ENCODE data around the gene GPR146. TPM values are rescaled to one million over a fixed set of nuclear protein-coding genes. Genes with fewer than 3 reads are reported as not detected.

Gene GPR146
- total and polyA plus RNA-seq, 2 of the 8 experiments (the other 6 are each of a cell fraction or from before 2014, with no cell fraction given), result 1.8 to 2.7 TPM

- no peak overlapping the region for H2BK120ac ChIP-seq (replicated peaks; ENCODE audit: low read depth, low read length)
- H2AFZ ChIP-seq (ENCODE audit: low read length), result no peak overlapping the region
- no peak overlapping the region for H3K4me3 ChIP-seq (ENCODE audit: extremely low read depth in 1 of 4, insufficient read depth in 2 of 4, low read depth in 3 of 4, low read length in 4 of 4)
- no peak overlapping the region for H3K14ac ChIP-seq (ENCODE audit: insufficient read length)
- no peak overlapping the region for H2BK20ac ChIP-seq (ENCODE audit: low read length)
- no peaks in the 10 kb centered on the region for H3K4me1 ChIP-seq (replicated peaks in 1 of 4; ENCODE audit: control insufficient read depth in 3 of 4, insufficient read depth in 4 of 4, low read length in 3 of 4)
- no peaks in the 10 kb centered on the region for H3K27me3 ChIP-seq (replicated peaks in 1 of 4; ENCODE audit: control insufficient read depth in 3 of 4, extremely low read depth in 1 of 4, insufficient read depth in 3 of 4, low read length in 3 of 4)
- H3K23me2 ChIP-seq (ENCODE audit: low read depth, low read length), result peaks cover 8% of the 10 kb centered on the region; the same call in 1 of the 2 replicates
- no peaks in the 10 kb centered on the region; a peak in 1 of 4 replicates for H3K9me3 ChIP-seq (ENCODE audit: insufficient read depth in 2 of 2, low read depth in 1 of 2, low read length in 1 of 2)
- H2AK5ac ChIP-seq (ENCODE audit: low read depth, low read length), result no peak overlapping the region
- H3K79me2 ChIP-seq (ENCODE audit: control insufficient read depth in 1 of 2, insufficient read depth in 2 of 2, low read length in 2 of 2), result peaks cover 0 to 3% of the 10 kb centered on the region in 2 experiments; a peak in 1 of 4 replicates
- DNase-seq (ENCODE audit: low read depth in 1 of 2, low spot score in 2 of 2) (no peak), FAIRE-seq (no peak)
- no peak overlapping the region for H3K4ac ChIP-seq (replicated peaks; ENCODE audit: insufficient read length, low read depth, low read length)
- ChIA-PET CTCF (ENCODE audit: partially characterized antibody) (interaction anchor here (0.7 to 4.7 kb wide), 4 partner anchors 13 to 42 kb away, joined by 3 to 36 read pairs (median 4); no protein-coding TSS in a partner anchor), POLR2A (ENCODE audit: partially characterized antibody) (no interaction called here)
- no peak overlapping the region for H3K18ac ChIP-seq (ENCODE audit: extremely low read depth, low read length)
- H3K4me2 ChIP-seq (ENCODE audit: insufficient read depth in 1 of 2, low read depth in 2 of 2, low read length in 2 of 2), result no peak overlapping the region
- H2BK12ac ChIP-seq (ENCODE audit: low read depth, low read length), result no peak overlapping the region
- no peak overlapping the region for H3K23ac ChIP-seq (ENCODE audit: insufficient read length)
- H3K27ac ChIP-seq (ENCODE audit: low read depth, low read length), result no peak overlapping the region
- H4K91ac ChIP-seq (replicated peaks; ENCODE audit: insufficient read length, low read length), result no peak overlapping the region
- H2BK5ac ChIP-seq (ENCODE audit: low read depth, low read length), result no peak overlapping the region
- H4K8ac ChIP-seq (ENCODE audit: extremely low read depth, insufficient read depth, low read length), result no peak overlapping the region
- peaks cover 7% of the 10 kb centered on the region for H3K79me1 ChIP-seq (ENCODE audit: low read depth, low read length)
- H4K20me1 ChIP-seq (replicated peaks in 1 of 2; ENCODE audit: control insufficient read depth in 1 of 2, insufficient read depth in 2 of 2, low read length in 2 of 2), result peaks cover 2 to 11% of the 10 kb centered on the region in 2 experiments
- H3K9ac ChIP-seq (replicated peaks in 1 of 4; ENCODE audit: extremely low read depth in 1 of 4, low read depth in 3 of 4, low read length in 3 of 4), result no peak overlapping the region
- H2BK15ac ChIP-seq (ENCODE audit: low read length), result no peak overlapping the region
- H3K56ac ChIP-seq (replicated peaks; ENCODE audit: insufficient read length, low read depth, low read length), result no peak overlapping the region
- WGBS, 2 experiments (ENCODE audit: extremely low coverage in 1 of 2, insufficient coverage in 1 of 2, insufficient read length in 1 of 2, insufficient replicate concordance in 2 of 2, low coverage in 1 of 2, low lambda C conversion rate in 2 of 2, missing lambda C conversion rate in 1 of 2), result 86% methylated on average over 13 of the region's 15 CpGs; no CpG with 5 or more reads in 1 of the 2 experiments
- H3K36me3 ChIP-seq (ENCODE audit: control insufficient read depth in 2 of 4, insufficient read depth in 4 of 4, low read length in 3 of 4), result peaks cover 0 to 8% (median 0%) of the 10 kb centered on the region in 4 experiments; a peak in 3 of 8 replicates
- H4K5ac ChIP-seq (ENCODE audit: insufficient read length, low read depth, low read length), result no peak overlapping the region
- TF ChIP-seq KDM5A (IDR thresholded peaks at IDR 0.05; ENCODE audit: low read length) (no peak), RNF2 (IDR thresholded peaks at IDR 0.05; ENCODE audit: borderline replicate concordance, low read depth, low read length, missing control alignments, poor library complexity, severe bottlenecking) (no peak), GTF2F1 (IDR thresholded peaks at IDR 0.05; ENCODE audit: borderline replicate concordance, low read depth, low read length) (no peak), HDAC6 (IDR thresholded peaks at IDR 0.05; ENCODE audit: low read depth, low read length) (no peak), SRF (IDR thresholded peaks at IDR 0.05; ENCODE audit: low read depth, low read length) (no peak), POLR2A (IDR thresholded peaks at IDR 0.05; ENCODE audit: control extremely low read depth in 1 of 2, low read depth in 2 of 2, low read length in 2 of 2) (no peak), PHF8 (conservative IDR thresholded peaks at IDR 0.05; ENCODE audit: low read depth, low read length) (no peak), HDAC2 (IDR thresholded peaks at IDR 0.05; ENCODE audit: borderline replicate concordance in 1 of 2, low read depth in 2 of 2, low read length in 2 of 2) (no peak), BACH1 (IDR thresholded peaks at IDR 0.05; ENCODE audit: low read length) (no peak), KDM4A (IDR thresholded peaks at IDR 0.05; ENCODE audit: low read depth, low read length, severe bottlenecking) (no peak), ATF3 (IDR thresholded peaks at IDR 0.05; ENCODE audit: insufficient read depth, low read depth, low read length) (no peak), BRCA1 (IDR thresholded peaks at IDR 0.05; ENCODE audit: low read depth, low read length) (no peak), CBX8 (IDR thresholded peaks at IDR 0.05; ENCODE audit: borderline replicate concordance, low read depth, low read length) (no peak), MAFK (IDR thresholded peaks at IDR 0.05; ENCODE audit: low read depth, low read length) (no peak)
Measured at GRCh38 chr7:1007901-1008300, 36.4 kb upstream of the GPR146 start.

Measured in H1 (cell line).